Heart left ventricle (tissue), 16 donors: Measurements from ENCODE around the gene PFDN6. TPM values are rescaled to one million over a fixed set of nuclear protein-coding genes. Genes with fewer than 3 reads are reported as not detected.
"Not testable (repeated sequence)": the region's sequence is repeated elsewhere in the genome, so short reads cannot be mapped to it uniquely, and the experiment has no call there.

ENCODE experiments used
- ATAC-seq, 4 donors: fragments of 200-7000 bp; cut with Tn5 transposase; one replicate each; pipeline ENCODE4 v1.9.1; 2020 to 2022; ENCODE audit warnings: moderate library complexity in 4 of 4, mild to moderate bottlenecking in 3 of 4, moderate number of reproducible peaks in 1 of 4
- DNase-seq, 5 donors: peaks; one replicate each; pipeline ENCODE4 v3.0.0-alpha.2; 2020
- H3K27ac ChIP-seq, 12 donors: fragments of 200-600 bp; sonication (generic) in 4 of 12; one replicate each; pipeline versions ENCODE4 v1.5.0 to v1.8.0; 2016 to 2022; ENCODE audit warnings: mild to moderate bottlenecking in 2 of 12
- H3K27me3 ChIP-seq, 9 donors: fragments of 200-600 bp; sonication (generic) in 2 of 9; one replicate each; pipeline versions ENCODE4 v1.5.1 to v1.8.0; 2016 to 2022; ENCODE audit warnings: mild to moderate bottlenecking in 3 of 9
- H3K36me3 ChIP-seq, 9 donors: fragments of 200-600 bp; sonication (generic) in 2 of 9; one replicate each; pipeline versions ENCODE4 v1.5.0 to v1.8.0; 2018 to 2022; ENCODE audit warnings: mild to moderate bottlenecking in 2 of 9
- H3K4me1 ChIP-seq, 12 donors: fragments of 200-600 bp; sonication (generic) in 4 of 12; one replicate each; pipeline versions ENCODE4 v1.5.0 to v1.8.0; 2016 to 2022; ENCODE audit warnings: mild to moderate bottlenecking in 3 of 12
- H3K4me3 ChIP-seq, 12 donors: fragments of 200-600 bp; sonication (generic) in 4 of 12; one replicate each; pipeline versions ENCODE4 v1.5.0 to v1.8.0; 2017 to 2022; ENCODE audit warnings: mild to moderate bottlenecking in 9 of 12, moderate library complexity in 4 of 12
- H3K9me3 ChIP-seq, 12 donors: fragments of 200-600 bp; sonication (generic) in 4 of 12; one replicate each; pipeline versions ENCODE4 v1.5.0 to v1.8.0; 2016 to 2022; ENCODE audit warnings: mild to moderate bottlenecking in 1 of 12
- CTCF ChIP-seq, 12 donors: fragments of 200-600 bp; sonication (generic) in 4 of 12; IDR thresholded peaks; one replicate each; pipeline versions ENCODE4 v1.5.0 to v1.8.0; 2018 to 2022; ENCODE audit warnings: antibody characterized with exemption in 12 of 12, mild to moderate bottlenecking in 5 of 12
- POLR2A ChIP-seq, 2 donors: fragments of 450-650 bp; IDR thresholded peaks; one replicate each; pipeline ENCODE4 v1.6.1; 2017; ENCODE audit warnings: antibody characterized with exemption in 2 of 2, mild to moderate bottlenecking in 2 of 2, moderate library complexity in 2 of 2
- WGBS, 4 donors: extraction: QIAGEN DNeasy Blood & Tissue Kit in 2 of 4; methylation state at CpG; one replicate each; pipeline versions ENCODE4 v1.1.5 to v1.1.7; 2013 to 2018; 5-methylcytosine and 5-hydroxymethylcytosine counted together
- intact Hi-C, 10 donors: fragments of 100-400 bp; cut with DNase I; formaldehyde crosslinking; loops; one replicate each; pipeline versions ENCODE4 v1.11.1 to v1.14.2; 2022
- polyA plus RNA-seq, 2 donors: library from polyadenylated mRNA; stranded (reverse); fragments of 200-250 nt; gene quantifications; one replicate each; pipeline ENCODE4 v1.2.3, GENCODE V29; 2013
- total RNA-seq, 9 donors: library from RNA; depleted of rRNA in 2 of 9; stranded (reverse); fragments of >200 nt in 2 of 9; fragmentation: NEBNext Ultra II Directional in 3 of 9; extraction: Animal tissue kit (Norgen Biotek cat#: 25700) in 3 of 9; gene quantifications; one replicate each; pipeline versions ENCODE4 v1.1.0 to v1.2.4, GENCODE V29; 2016 to 2023
- donor health status: ischemic (EF 13 %, LVEDD 7.1; RV severe dilation, severe dysfunction).
- donor health status: healthy with polysubstance abuse.
- donor health status: DM: no; HTN: yes; CAD: no.
- donor health status: DM: no; HTN: no; CAD: no.
- donor health status: ischemic (EF 25% LVEDD 6.9; RV normal size, moderate dysfunction).
- donor health status: ischemic (EF 25% LVEDD 5.7; RV mildly dilated, moderate dysfunction).
- donor health status: healthy.
- donor health status: DM: yes; HTN: yes; CAD: no.
- donor health status: ischemic (EF 35%, LVEDD 5.7; RV mildly dilated, moderate dysfunction).
- donor health status: nonischemic (EF 11% LVEDD 7.7; RV severe dilation, severe dysfunction).
- donor health status: DM: yes; HTN: yes; CAD: no.
- donor health status: PGD.
- donor health status: ischemic (EF 29% LVEDD 5.4; RV normal size, mild dysfunction).
- donor health status: nonischemic (EF 23%, LVEDD 6.1; RV moderate dilation, normal function).

Gene PFDN6
- total and polyA plus RNA-seq, 11 donors: 29.2 to 287 (median 44.3) TPM

- peak overlapping the region in 1 of 12 donors; percentile 42 for H3K27ac ChIP-seq
- H3K27me3 ChIP-seq: no peaks in the 10 kb centered on the region
- H3K4me1 ChIP-seq: peaks cover 15 to 83% (median 60%) of the 10 kb centered on the region in 12 donors
- no peak for ATAC-seq
- WGBS, 4 donors: 63 to 73% (median 68%) methylated on average over 14 of the region's 14 CpGs
- H3K9me3 ChIP-seq: no peaks in the 10 kb centered on the region
- H3K4me3 ChIP-seq: peak overlapping the region in 1 of 12 donors; percentile 77
- H3K36me3 ChIP-seq: peaks cover 0 to 58% (median 47%) of the 10 kb centered on the region in 9 donors
- no peak for DNase-seq
- intact Hi-C loops: loop anchor here in 1 of 10 donors (2.0 kb wide), 1 partner anchor 15 kb away; the partner anchor contains the start of genes PFDN6 and WDR46
- TF ChIP-seq POLR2A (IDR thresholded peaks at IDR 0.05): no peak
- TF ChIP-seq CTCF (IDR thresholded peaks at IDR 0.05): no peak
Observed at GRCh38 chr6:33273924-33274902, 15.2 kb upstream of the PFDN6 start.

- not testable (repeated sequence) for H3K27me3 ChIP-seq, ATAC-seq, H3K9me3 ChIP-seq, DNase-seq
- H3K4me3 ChIP-seq: peak overlapping the region in 11 of 12 donors; percentile 47 to 87 (median 74)
- peak overlapping the region in 9 of 12 donors; percentile 86 to 98 (median 93) for H3K27ac ChIP-seq
- intact Hi-C loops: loop anchor here in 1 of 10 donors (5.0 kb wide), 1 partner anchor 36 kb away; the partner anchor contains the start of gene TAPBP
- H3K4me1 ChIP-seq: peaks cover 11 to 75% (median 51%) of the 10 kb centered on the region in 12 donors
- H3K36me3 ChIP-seq: peaks cover 0 to 71% (median 51%) of the 10 kb centered on the region in 9 donors
- WGBS, 4 donors: 81 to 85% (median 83%) methylated on average over 16 of the region's 16 CpGs
Observed at GRCh38 chr6:33275795-33276580, 13.4 kb upstream of the PFDN6 start.

DNA sequence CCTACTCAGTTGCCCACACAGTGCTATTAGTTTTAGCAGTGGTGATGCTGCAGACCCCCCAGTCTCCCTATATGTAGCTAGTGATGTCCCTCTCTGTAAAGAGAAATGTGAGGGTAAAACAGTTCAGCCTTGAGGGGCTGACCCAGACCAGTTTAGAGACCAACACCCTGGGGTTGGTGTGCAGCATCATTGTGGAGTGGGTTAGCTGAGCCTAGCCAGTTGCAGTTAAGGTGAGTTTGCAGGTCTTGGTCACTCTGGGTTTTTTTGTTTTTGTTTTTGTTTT, 12.9 kb upstream of the PFDN6 start:
- intact Hi-C loops: loop anchor here in 1 of 10 donors (5.0 kb wide), 1 partner anchor 36 kb away; the partner anchor contains the start of gene TAPBP
- DNase-seq (no peak), ATAC-seq (no peak)
- no peaks in the 10 kb centered on the region for H3K27me3 ChIP-seq
- TF ChIP-seq CTCF (IDR thresholded peaks at IDR 0.05) (no peak), POLR2A (IDR thresholded peaks at IDR 0.05) (no peak)
- no peaks in the 10 kb centered on the region for H3K9me3 ChIP-seq
- H3K4me3 ChIP-seq: peak overlapping the region; percentile 47 to 87 (median 72)
- H3K27ac ChIP-seq: peak overlapping the region; percentile 73 to 98 (median 92)
- peaks cover 0 to 75% (median 51%) of the 10 kb centered on the region in 9 donors for H3K36me3 ChIP-seq
- peaks cover 11 to 73% (median 50%) of the 10 kb centered on the region in 12 donors for H3K4me1 ChIP-seq

- WGBS, 4 donors: 0 to 2% (median 0%) methylated on average over 29 to 80 of the region's 80 CpGs
- Histone ChIP-seq H3K27me3 (no peaks in the 10 kb centered on the region), H3K4me3 (peak within 1 kb of the TSS; percentile 47 to 87 (median 72)), H3K9me3 (no peaks in the 10 kb centered on the region), H3K4me1 (peaks cover 11 to 73% (median 50%) of the 10 kb centered on the region in 12 donors), H3K27ac (peak within 1 kb of the TSS; percentile 73 to 98 (median 92)), H3K36me3 (peaks cover 0 to 81% (median 52%) of the 10 kb centered on the region in 9 donors)
- peak in 1 of 2 donors; percentile 66 for TF ChIP-seq POLR2A (IDR thresholded peaks at IDR 0.05)
- peak; percentile 32 to 79 (median 59) for TF ChIP-seq CTCF (IDR thresholded peaks at IDR 0.05)
- intact Hi-C loops: loop anchor here in 2 of 10 donors (1.0 to 5.0 kb wide), 2 partner anchors 22 to 35 kb away; partner anchors contain the start of gene TAPBP (in 1 of the 2)
- peak; percentile 56 to 78 (median 76) for ATAC-seq
- DNase-seq: peak; percentile 81 to 89 (median 81)
Observed at GRCh38 chr6:33276864-33277662, 12.3 kb upstream of the PFDN6 start, which contains the start of gene B3GALT4. Gene B3GALT4, plus strand, starts transcription at chr6:33277123. Its CDS starts 297 bp downstream, at chr6:33277420.
